HG02870 (cell line): ENCODE measurements around the gene APOBEC3A.
"Not testable (repeated sequence)": the region's sequence is repeated elsewhere in the genome, so short reads cannot be mapped to it uniquely, and the experiment has no call there.

ENCODE experiments used
- ATAC-seq: cut with Tn5 transposase; IDR thresholded peaks from one replicate; pipeline ENCODE4 v1.9.1; 2021; ENCODE audit warnings: mild to moderate bottlenecking, moderate library complexity; ENCODE audit not compliant: unreplicated experiment

The APOBEC3A gene

GRCh38 chr22:38977289-38977688 is 19.9 kb downstream of the APOBEC3A start:
- ATAC-seq = not testable (repeated sequence)

GRCh38 chr22:38980587-38980986 is 23.2 kb downstream of the APOBEC3A start:
- ATAC-seq = not testable (repeated sequence)

GRCh38 chr22:38981005-38981991 is 23.9 kb downstream of the APOBEC3A start:
- peak; percentile 5 for ATAC-seq

GRCh38 chr22:38981992-38982927 is 24.9 kb downstream of the APOBEC3A start, which contains the start of gene APOBEC3B:
Gene APOBEC3B (plus strand): TSS chr22:38982347. CDS start chr22:38982454, 107 bp downstream.
- peak; percentile 50 for ATAC-seq

GRCh38 chr22:38984224-38984623 is 26.8 kb downstream of the APOBEC3A start:
- no peak for ATAC-seq

- peak; percentile 59 for ATAC-seq
Measured at GRCh38 chr22:38984784-38985757, 27.7 kb downstream of the APOBEC3A start.

GRCh38 chr22:38986629-38987028 is 29.2 kb downstream of the APOBEC3A start:
- no peak for ATAC-seq

GRCh38 chr22:38987171-38987895 is 29.9 kb downstream of the APOBEC3A start:
- ATAC-seq = no peak

GRCh38 chr22:38989466-38989865 is 32.1 kb downstream of the APOBEC3A start:
- no peak for ATAC-seq

- not testable (repeated sequence) for ATAC-seq
Measured at GRCh38 chr22:38992871-38993371, 35.5 kb downstream of the APOBEC3A start.

- ATAC-seq = no peak
Measured at GRCh38 chr22:38996105-38996504, 38.7 kb downstream of the APOBEC3A start.

- no peak for ATAC-seq
Measured at GRCh38 chr22:38997518-38997917, 40.1 kb downstream of the APOBEC3A start.

GRCh38 chr22:39003165-39003638 is 45.8 kb downstream of the APOBEC3A start:
- no peak for ATAC-seq

- no peak for ATAC-seq
Measured at GRCh38 chr22:39007177-39007576, 49.8 kb downstream of the APOBEC3A start.

- not testable (repeated sequence) for ATAC-seq
Measured at GRCh38 chr22:39008271-39008850, 51.0 kb downstream of the APOBEC3A start.

- ATAC-seq = no peak
Measured at GRCh38 chr22:39010946-39011345, 53.5 kb downstream of the APOBEC3A start.
